ENCODE results near the gene PALD1. TPM values are rescaled to one million over a fixed set of nuclear protein-coding genes. Genes with fewer than 3 reads are reported as not detected.

PALD1 gene
- total RNA-seq, 4 donors from 2014 or later: 5.4 to 10.9 (median 9.2) TPM

DNA sequence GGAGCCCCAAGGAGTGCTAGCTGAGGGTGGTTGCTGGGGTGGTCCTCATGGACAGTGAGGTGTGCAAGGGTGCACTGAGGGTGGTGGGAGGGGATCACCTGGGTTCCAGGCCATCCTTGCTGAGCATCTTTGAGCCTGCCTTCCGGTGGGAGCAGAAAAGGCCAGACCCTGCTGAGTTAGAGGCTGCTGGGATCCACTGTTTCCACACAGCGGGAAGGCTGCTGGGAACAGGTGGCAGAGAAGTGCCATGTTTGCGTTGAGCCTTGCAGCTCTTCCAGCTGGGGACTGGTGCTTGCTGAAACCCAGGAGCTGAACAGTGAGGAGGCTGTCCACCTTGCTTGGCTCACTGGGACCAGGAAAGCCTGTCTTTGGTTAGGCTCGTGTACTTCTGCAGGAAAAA lies 89.0 kb downstream of the PALD1 start:
- 77 to 85% methylated on average over 4 of the region's 4 CpGs for WGBS, 2 donors
- H3K4me3 ChIP-seq: no peak overlapping the region
- H3K27me3 ChIP-seq: no peaks in the 10 kb centered on the region
- TF ChIP-seq POLR2A (IDR thresholded peaks at IDR 0.05): no peak
- no peak for TF ChIP-seq EP300 (IDR thresholded peaks at IDR 0.05)
- TF ChIP-seq, protein P1, sequence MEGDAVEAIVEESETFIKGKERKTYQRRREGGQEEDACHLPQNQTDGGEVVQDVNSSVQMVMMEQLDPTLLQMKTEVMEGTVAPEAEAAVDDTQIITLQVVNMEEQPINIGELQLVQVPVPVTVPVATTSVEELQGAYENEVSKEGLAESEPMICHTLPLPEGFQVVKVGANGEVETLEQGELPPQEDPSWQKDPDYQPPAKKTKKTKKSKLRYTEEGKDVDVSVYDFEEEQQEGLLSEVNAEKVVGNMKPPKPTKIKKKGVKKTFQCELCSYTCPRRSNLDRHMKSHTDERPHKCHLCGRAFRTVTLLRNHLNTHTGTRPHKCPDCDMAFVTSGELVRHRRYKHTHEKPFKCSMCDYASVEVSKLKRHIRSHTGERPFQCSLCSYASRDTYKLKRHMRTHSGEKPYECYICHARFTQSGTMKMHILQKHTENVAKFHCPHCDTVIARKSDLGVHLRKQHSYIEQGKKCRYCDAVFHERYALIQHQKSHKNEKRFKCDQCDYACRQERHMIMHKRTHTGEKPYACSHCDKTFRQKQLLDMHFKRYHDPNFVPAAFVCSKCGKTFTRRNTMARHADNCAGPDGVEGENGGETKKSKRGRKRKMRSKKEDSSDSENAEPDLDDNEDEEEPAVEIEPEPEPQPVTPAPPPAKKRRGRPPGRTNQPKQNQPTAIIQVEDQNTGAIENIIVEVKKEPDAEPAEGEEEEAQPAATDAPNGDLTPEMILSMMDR (IDR thresholded peaks at IDR 0.05): no peak
- H3K9me3 ChIP-seq: no peaks in the 10 kb centered on the region
- H3K36me3 ChIP-seq: peaks cover 0 to 20% (median 0%) of the 10 kb centered on the region in 3 donors
- DNase-seq (ENCODE audit: low spot score in 2 of 2): no peak
- no peak overlapping the region for H3K27ac ChIP-seq
- H3K4me1 ChIP-seq: no peaks in the 10 kb centered on the region

DNA sequence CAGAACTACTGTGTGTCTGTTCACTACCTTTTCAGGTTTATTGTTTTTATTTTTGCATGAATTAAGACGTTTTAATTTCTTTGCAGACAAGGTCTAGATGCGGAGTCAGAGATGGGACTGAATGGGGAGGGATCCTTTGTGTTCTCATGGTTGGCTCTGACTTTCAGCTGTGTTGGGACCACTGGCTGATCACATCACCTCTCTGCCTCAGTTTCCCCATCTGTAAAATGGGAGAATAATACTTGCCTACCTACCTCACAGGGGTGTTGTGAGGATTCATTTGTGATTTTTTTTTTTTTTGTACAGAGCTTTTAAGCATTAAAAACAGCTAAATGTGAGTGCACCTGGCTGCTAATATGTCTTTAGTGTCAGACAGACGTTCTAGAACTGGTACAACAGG lies 89.5 kb downstream of the PALD1 start:
- 89 to 91% methylated on average over 3 of the region's 3 CpGs for WGBS, 2 donors

DNA sequence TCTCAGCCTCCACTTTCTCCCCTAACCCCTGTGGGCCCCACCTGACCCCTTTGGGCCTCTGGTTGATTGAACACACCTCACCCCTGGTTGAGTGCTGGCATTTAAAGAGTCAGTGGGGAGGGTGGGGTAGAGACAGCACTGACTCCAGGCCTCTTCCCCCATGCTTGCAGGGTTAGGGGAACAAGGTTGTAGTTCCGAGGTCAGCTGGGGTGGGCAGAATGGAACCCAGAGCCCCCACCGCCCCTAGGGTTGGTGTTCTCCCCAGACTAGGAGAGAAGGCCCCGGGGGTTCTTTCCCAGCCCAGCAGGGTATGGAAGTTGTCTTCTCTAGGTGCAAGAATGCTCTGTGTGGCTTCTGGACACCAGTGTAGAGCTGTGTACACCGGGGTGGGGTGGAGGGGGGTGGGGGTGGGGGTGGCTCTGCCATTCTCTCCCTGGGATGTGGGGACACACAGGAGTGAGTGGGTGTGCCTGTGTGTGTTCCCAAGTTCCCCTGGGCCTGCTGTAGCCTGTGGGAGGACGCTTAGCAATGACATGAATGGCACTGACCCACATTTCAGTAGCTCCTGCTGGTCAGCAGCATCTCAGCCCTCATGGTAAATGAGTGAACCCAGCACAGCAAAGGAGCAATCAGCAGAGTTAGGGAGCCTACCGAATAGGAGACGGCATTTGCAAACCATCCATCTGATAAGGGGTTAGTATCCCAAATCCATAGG lies 90.4 kb downstream of the PALD1 start:
- Histone ChIP-seq H3K27me3 (no peaks in the 10 kb centered on the region), H3K9me3 (no peaks in the 10 kb centered on the region), H3K36me3 (peaks cover 0 to 20% (median 0%) of the 10 kb centered on the region in 3 donors), H3K4me3 (no peak overlapping the region), H3K27ac (no peak overlapping the region), H3K4me1 (no peaks in the 10 kb centered on the region)
- DNase-seq (ENCODE audit: low spot score in 2 of 2): no peak
- WGBS, 2 donors: 78 to 87% methylated on average over 6 to 7 of the region's 7 CpGs
- TF ChIP-seq EP300 (IDR thresholded peaks at IDR 0.05) (no peak), POLR2A (IDR thresholded peaks at IDR 0.05) (no peak)
- TF ChIP-seq, protein P1 (IDR thresholded peaks at IDR 0.05): no peak

More for the DNA sequence above, 89.5 kb downstream of the PALD1 start:
- H3K9me3 ChIP-seq: no peaks in the 10 kb centered on the region
- H3K4me1 ChIP-seq: no peaks in the 10 kb centered on the region
- no peak for TF ChIP-seq EP300 (IDR thresholded peaks at IDR 0.05)
- TF ChIP-seq, protein P1 (IDR thresholded peaks at IDR 0.05): no peak
- no peak for TF ChIP-seq POLR2A (IDR thresholded peaks at IDR 0.05)
- H3K36me3 ChIP-seq: peaks cover 0 to 20% (median 0%) of the 10 kb centered on the region in 3 donors
- H3K4me3 ChIP-seq: no peak overlapping the region
- H3K27ac ChIP-seq: no peak overlapping the region
- no peak for DNase-seq (ENCODE audit: low spot score in 2 of 2)
- H3K27me3 ChIP-seq: no peaks in the 10 kb centered on the region

DNA sequence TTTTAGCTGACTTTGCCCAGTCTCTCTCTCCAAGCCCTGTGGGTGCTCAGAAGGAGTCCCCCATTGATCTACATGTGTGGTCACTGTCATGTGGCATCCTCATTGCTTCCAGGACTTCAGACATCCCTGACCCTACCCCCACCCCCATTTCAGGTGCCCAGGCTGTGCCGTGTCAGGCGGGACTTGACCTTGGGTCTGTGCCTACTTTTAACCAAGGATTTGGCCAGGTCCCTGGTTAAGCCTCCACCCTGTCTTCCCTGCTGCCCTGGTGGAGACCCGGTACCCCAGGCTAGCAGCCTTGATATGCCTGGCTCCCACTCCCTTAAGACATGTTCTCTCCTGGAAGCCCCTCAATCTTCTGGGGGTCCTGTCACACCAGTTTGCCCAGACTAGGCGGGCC lies 92.7 kb downstream of the PALD1 start:
- H3K27me3 ChIP-seq: no peaks in the 10 kb centered on the region
- no peak for DNase-seq (ENCODE audit: low spot score in 2 of 2)

More for the DNA sequence above, 92.7 kb downstream of the PALD1 start:
- TF ChIP-seq EP300 (IDR thresholded peaks at IDR 0.05) (no peak), POLR2A (IDR thresholded peaks at IDR 0.05) (no peak)
- TF ChIP-seq, protein P1 (IDR thresholded peaks at IDR 0.05): no peak
- Histone ChIP-seq H3K4me3 (no peak overlapping the region), H3K36me3 (peaks cover 0 to 8% (median 0%) of the 10 kb centered on the region in 3 donors), H3K27ac (no peak overlapping the region), H3K9me3 (no peaks in the 10 kb centered on the region), H3K4me1 (peaks cover 0 to 10% (median 8%) of the 10 kb centered on the region in 4 donors)
- 73 to 96% methylated on average over 4 of the region's 4 CpGs for WGBS, 2 donors

Data from tibial nerve (tissue), 4 donors.